GM20000 (cell line): Measurements from ENCODE around the gene TLCD5.

ENCODE experiments used
- DNase-seq: peaks from one replicate; pipeline ENCODE4 v3.0.0; 2012; ENCODE audit warnings: low spot score
- CTCF ChIP-seq: IDR thresholded peaks from 2 replicates; pipeline ENCODE4 v1.5.1; 2012; ENCODE audit warnings: mild to moderate bottlenecking, control low read depth; ENCODE audit errors: extremely low read depth, missing control alignments

TLCD5 gene

GRCh38 chr11:120288021-120288420, 37.1 kb upstream of the TLCD5 start:
- TF ChIP-seq CTCF: no peak
- DNase-seq: no peak

GRCh38 chr11:120289426-120289825, 35.7 kb upstream of the TLCD5 start:
- DNase-seq: no peak
- TF ChIP-seq CTCF: no peak

GRCh38 chr11:120290956-120291355, 34.1 kb upstream of the TLCD5 start:
- no peak for TF ChIP-seq CTCF

GRCh38 chr11:120293038-120293800, 31.9 kb upstream of the TLCD5 start:
- DNase-seq: no peak
- no peak for TF ChIP-seq CTCF

More at GRCh38 chr11:120290956-120291355, 34.1 kb upstream of the TLCD5 start:
- DNase-seq: no peak

- no peak for TF ChIP-seq CTCF
- DNase-seq: no peak
Measured at GRCh38 chr11:120294096-120294495, 31.0 kb upstream of the TLCD5 start.

- TF ChIP-seq CTCF: no peak
- DNase-seq: no peak
Measured at GRCh38 chr11:120295099-120295498, 30.0 kb upstream of the TLCD5 start.

GRCh38 chr11:120296554-120296953, 28.5 kb upstream of the TLCD5 start:
- TF ChIP-seq CTCF: no peak
- no peak for DNase-seq
